Stimulated activated CD8-positive, alpha-beta memory T cell treated with anti-CD3 and anti-CD28 coated beads, Interleukin-4, amount 100 ng/mL, for 4 hours (primary cell): ENCODE results near the gene EPOP.

ENCODE experiments used
- DNase-seq, 2 donors: peaks; one replicate each; pipeline ENCODE4 v3.0.0-alpha.2; 2020; ENCODE audit warnings: low read depth in 2 of 2, low spot score in 1 of 2

EPOP gene

DNA sequence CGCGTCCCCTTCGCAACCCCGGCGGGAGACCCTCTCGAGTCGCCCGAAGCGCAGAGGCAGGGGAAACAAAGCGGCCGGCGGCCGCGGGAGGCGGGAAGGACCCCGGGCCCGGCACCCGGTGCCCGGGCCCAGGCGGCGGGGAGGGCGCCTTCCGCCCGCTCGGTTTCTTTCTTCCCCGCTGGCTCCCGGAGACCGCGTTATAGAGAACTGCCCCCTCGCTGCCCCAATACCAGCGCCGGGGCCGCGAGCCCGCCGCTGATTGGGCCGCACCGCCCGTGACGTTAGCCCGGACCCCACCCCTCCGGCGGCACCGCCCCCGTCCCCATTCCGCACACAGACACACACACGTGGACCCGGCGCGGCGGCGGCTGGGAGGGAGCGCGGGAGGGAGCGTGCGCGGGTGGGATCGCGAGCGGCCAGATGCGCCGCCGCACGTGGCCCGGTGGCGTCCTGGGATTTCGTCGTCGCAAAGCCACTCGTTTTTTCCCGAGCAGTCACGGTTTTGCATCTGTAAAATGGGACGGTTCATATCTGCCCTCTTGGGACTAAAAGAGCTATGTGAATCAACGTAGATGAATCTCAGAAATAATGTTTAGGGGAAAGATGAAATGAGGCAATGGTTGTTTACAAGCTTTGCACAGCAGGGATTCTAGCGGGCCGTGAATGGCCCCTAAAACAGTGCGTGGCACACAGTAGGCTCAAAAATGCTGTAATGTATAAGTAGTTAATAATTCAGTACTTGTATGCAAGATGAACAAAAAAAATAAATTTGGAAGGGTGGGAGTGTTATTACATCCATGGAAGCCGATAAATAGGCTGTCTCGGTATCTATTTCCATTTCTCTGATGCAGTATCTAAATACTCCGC is at the start of gene EPOP:
Gene EPOP (minus strand): TSS at position 209 of the 867 bp plus-strand sequence. CDS start 462 bp downstream, outside the sequence.
- DNase-seq, result peak; percentile 79 to 88

DNA sequence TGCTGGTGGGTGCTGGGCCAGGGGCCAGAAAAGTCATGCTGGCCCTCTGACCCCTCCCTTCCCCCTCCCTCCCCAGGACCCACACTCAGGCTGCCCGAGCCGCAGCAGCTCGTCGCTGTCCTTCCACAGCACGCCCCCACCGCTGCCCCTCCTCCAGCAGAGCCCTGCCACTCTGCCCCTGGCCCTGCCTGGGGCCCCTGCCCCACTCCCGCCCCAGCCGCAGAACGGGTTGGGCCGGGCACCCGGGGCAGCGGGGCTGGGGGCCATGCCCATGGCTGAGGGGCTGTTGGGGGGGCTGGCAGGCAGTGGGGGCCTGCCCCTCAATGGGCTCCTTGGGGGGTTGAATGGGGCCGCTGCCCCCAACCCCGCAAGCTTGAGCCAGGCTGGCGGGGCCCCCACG is 47.0 kb upstream of the EPOP start:
- DNase-seq, result no peak

DNA sequence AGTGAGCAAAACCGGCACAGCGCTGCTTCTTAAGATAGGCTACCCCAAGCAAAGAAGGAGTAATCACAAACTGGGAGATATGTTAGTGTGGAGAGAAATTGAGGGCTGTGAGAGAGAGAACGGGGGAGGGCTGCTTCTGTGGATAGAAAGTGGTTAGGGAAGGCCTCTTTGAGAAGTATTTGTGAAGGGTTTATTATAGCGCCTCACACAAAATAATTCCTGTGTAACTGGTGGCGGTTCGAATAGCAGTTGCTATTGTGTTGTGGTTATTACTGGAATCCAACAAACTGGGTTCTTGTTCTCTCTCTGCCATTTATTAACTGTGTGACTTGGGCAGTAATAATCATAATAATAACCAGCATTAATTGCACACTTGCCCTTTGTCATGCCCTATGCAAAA is 46.2 kb upstream of the EPOP start:
- no peak for DNase-seq

DNA sequence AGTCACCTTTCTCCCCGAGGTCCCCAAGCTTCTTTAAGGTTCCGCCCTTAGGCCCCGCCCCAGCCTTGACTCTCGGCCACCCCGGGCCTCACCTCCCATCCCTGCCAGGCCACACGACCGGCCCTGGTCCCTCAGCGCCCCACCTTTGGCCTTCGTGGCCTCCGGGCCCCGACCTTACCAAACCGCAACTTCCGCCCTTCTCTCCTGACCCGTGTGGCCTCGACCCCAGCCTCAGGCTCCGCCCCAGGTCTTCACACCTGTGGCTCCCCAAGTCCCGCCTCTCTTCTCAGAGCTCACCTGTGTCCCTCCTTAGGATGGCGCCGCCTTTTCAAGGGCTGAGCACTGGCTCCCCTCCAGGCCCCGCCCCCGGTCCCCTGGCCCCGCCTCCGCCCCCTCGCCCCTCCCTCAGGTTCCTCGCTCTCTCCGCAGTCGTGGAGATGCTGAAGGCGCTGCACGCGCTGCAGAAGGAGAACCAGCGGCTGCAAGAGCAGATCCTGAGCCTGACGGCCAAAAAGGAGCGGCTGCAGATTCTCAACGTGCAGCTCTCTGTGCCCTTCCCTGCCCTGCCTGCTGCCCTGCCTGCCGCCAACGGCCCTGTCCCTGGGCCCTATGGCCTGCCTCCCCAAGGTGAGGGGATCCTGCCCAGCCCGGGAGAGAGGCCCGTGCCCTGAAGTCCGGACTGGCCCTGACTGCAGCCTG is 45.3 kb upstream of the EPOP start:
- no peak for DNase-seq

DNA sequence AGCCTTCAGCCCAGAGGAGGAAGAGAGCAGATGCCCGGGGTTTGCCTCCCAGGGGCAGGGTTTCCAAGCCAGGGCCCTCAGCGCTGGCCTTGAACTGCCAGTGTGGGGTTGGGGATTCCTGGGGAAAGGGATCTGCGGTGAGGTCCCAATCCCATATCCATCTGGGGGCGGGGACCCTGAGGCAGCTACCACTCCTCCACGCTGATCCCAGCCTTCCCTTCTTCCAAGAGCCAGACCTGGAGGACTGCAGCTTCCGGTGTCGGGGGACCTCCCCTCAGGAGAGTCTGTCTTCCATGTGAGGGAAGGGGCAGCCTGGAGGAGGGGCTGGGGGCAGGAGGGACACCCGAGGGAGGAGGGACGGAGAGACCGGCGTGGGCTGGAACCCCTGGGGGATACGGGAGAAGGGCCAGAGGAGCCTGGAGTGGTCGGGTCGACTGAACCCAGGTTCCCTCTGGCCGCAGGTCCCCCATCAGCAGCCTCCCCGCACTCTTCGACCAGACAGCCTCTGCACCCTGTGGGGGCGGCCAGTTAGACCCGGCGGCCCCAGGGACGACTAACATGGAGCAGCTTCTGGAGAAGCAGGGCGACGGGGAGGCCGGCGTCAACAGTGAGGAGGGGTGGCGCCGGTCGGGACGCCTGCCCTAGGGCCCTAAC is 44.7 kb upstream of the EPOP start:
- no peak for DNase-seq

DNA sequence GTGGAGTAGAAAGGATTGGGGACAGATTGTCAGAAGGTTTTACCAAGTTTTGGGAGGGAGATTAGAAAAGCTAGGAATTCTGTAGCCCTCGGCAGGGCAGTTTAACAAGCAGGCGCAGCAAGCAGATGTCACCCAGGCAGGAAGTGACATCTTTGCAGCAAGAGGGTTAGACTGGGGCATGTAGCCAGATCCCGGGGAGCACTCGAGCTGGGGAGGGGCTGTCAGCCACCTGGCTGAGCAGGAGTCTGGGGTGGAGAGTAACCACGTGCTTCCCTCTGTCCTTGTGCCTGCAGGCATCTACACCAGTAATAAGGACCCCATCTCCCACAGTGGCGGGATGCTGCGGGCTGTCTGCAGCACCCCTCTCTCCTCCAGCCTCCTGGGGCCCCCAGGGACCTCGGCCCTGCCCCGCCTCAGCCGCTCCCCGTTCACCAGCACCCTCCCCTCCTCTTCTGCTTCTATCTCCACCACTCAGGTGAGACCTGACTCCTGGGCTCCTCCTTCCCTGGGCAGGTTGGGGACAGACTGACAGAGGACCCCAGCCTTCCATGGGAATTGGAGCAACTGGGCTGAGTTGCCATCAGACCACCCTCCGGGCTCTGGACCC is 42.5 kb upstream of the EPOP start:
- no peak for DNase-seq

DNA sequence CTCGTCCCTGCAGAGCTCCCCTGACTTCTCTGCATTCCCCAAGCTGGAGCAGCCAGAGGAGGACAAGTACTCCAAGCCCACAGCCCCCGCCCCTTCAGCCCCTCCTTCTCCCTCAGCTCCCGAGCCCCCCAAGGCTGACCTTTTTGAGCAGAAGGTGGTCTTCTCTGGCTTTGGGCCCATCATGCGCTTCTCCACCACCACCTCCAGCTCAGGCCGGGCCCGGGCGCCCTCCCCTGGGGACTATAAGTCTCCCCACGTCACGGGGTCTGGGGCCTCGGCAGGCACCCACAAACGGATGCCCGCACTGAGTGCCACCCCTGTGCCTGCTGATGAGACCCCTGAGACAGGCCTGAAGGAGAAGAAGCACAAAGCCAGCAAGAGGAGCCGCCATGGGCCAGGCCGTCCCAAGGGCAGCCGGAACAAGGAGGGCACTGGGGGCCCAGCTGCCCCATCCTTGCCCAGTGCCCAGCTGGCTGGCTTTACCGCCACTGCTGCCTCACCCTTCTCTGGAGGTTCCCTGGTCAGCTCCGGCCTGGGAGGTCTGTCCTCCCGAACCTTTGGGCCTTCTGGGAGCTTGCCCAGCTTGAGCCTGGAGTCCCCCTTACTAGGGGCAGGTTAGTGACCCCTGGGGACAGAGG is 41.7 kb upstream of the EPOP start:
- no peak for DNase-seq

DNA sequence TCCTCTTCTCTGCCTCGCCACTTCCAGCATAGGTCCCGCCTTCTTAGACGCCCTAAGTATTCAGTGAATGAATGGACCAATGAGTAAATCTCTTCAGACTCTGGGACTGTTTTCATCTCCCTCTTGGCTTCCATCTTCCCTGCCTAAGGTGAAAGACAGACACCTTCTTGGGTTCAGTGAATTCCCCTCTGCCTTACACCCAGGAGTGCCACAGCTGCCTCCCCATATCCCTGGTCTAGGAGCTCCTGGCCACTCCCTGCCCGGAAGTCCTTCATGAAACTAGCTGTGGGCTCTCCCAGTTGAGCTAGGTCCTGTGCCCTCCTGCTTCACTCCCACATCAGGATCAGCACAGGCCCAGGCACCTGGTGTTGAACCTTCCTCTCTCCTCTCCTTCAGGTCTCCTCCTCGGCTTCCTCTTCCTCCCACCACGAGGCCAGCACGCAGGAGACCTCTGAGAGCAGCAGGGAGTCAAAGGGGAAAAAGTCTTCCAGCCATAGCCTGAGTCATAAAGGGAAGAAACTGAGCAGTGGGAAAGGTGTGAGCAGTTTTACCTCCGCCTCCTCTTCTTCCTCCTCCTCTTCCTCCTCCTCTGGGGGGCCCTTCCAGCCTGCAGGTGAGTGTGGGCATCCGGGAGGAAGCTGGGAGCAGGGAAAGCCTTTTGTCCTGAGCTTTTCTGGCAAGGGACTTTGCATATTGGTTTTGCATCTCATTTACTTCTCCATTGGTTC is 40.6 kb upstream of the EPOP start:
- no peak for DNase-seq

DNA sequence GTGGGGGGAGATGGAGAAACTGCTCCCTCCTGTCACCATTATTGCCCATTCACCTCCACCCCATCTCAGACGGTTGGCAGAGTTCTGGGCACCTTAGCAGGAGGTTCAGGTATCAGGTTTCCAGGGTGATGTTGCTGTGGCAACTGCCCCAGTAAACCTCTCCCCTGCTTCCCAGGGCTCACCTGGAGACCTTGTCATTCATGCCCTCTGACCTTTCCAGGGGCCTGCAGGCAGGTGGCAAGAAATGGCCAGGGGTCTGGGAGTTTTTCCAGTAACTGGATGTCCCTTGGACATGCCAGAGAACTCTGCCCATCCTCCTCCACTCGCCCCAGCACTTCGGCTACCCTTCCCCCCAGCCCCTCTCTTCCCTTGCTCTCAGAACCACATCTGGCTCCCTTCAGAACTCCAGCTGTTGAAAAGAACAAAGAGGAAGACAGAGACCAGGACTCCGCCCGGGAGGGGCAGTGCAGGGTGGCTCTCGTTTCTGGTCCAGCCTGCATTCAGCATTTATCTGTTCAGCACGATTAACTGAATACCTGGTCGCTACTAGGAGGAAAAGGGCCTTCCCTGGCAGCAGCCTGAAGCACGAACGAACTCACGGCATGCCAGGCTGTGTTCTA is 38.8 kb upstream of the EPOP start:
- DNase-seq, result no peak

DNA sequence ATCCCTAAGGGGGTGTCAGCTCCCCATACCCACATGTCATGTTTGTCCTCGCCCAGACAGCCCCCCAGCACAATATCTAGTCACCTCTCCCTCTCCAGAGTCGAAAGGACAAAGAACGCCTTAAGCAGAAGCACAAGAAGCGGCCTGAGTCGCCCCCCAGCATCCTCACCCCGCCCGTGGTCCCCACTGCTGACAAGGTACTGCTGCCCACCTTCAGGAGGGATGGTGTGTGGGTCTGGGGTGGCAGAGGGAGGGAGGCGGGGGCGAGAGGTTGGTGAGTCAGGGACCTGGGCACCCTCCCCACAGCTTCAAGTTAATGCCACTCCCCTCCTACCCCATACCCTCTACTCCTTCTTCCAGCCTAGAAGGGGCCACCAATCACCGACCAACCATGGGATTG is 37.8 kb upstream of the EPOP start:
- no peak for DNase-seq

DNA sequence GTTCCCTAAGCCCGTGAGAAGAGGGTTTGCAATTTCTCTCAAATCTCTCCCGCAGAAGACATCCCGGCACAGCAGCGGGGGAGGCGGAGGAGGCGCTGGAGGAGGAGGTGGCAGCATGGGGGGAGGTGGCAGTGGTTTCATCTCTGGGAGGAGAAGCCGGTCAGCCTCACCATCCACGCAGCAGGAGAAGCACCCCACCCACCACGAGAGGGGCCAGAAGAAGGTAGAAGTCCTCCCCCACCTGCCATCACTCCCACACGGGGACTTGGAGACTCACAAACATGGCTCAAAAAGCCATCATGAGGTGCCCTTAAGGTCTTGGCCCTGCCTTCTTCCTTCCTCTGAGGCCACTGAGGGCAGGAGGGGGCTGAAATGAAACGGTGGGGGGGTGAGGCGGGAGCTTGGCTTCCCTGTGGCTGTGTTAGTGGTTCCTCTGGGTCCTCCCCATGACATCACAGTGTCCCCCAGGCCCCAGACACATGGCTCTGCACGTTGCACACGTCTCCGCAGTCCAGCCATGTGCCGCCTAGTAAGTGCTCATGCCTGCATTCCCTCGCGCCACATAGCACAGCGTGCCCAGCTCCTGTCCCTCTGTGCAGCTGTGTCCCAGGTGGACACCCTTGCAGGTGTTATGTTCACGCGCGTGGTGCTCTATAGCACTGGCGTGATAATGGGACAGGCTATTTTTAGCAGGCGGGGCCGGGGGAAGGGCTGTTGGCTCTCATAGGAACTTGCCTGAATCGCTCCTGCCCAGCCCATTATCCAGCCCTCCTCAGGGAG is 37.2 kb upstream of the EPOP start:
- no peak for DNase-seq

DNA sequence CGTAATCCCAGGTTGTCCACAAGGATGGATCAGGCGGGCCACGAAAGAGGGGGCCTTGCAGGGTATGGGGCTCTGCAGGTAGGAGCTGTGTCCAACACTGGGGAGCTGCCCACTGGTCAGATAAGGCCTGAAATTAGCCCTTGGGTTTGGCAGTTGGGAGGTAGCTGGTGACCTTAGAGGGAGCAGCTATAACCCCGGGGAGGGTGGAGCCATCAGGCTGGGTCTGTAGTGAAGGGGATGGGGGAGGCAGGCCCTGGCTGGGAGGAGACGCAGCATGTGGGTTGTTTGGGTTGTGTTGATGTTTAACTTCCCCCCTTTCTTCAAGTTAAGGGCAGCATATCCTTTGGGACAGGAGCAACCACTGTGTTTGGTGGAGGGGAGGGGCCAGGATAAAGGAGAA is 36.2 kb upstream of the EPOP start:
- DNase-seq, result no peak

DNA sequence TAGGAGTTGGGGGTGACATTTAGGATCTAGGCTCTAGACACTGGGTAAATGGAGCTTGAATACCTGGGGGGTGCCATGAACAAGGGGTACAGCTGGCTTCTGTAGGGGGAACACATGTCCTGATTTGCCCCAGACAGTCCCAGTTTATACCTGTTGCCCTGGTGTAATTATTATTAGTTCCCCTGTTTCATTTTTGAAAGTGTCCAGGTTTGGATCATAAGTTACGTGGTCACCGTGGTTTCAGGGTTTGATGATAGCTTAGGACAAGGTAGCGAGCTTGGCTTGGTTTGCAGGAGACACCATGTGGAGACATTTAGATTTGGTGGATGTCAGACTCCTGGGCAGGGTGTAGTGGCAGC is 35.8 kb upstream of the EPOP start:
- DNase-seq, result no peak

DNA sequence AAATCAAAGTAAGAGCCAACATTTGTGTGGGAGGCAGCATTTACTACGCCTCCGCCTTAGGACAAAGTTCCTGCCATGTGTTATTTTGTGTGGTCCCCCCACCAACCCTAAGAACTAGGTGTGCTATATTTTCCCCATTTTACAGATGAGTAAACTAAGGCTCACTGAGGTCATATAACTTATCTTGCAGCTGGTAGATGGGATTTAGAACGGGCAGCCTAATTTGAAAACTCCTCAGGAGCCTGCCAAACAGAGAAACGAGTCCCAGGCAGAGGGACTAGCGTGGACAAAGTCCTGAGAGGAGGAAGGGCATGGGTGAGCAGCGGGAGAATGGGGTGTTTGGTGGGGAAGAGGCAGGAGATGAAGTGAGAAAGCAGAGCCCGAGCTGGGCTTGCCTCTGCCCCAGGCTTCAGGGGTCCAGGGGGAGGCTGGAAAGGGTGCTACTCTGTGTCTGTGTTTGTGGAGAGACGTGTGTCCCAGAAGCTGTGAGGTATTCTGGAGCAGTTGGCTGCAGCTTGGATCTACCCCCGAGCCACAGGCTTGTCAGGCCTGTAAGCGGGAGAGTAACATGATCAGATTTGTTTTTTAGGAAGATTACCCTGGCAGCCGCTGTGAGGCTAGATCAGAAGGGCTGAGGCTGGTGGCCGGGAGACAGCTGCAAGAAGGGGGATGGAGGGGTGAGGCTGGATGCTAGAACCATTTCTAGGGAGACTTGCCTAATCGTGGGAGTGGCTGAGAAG is 35.3 kb upstream of the EPOP start:
- no peak for DNase-seq

DNA sequence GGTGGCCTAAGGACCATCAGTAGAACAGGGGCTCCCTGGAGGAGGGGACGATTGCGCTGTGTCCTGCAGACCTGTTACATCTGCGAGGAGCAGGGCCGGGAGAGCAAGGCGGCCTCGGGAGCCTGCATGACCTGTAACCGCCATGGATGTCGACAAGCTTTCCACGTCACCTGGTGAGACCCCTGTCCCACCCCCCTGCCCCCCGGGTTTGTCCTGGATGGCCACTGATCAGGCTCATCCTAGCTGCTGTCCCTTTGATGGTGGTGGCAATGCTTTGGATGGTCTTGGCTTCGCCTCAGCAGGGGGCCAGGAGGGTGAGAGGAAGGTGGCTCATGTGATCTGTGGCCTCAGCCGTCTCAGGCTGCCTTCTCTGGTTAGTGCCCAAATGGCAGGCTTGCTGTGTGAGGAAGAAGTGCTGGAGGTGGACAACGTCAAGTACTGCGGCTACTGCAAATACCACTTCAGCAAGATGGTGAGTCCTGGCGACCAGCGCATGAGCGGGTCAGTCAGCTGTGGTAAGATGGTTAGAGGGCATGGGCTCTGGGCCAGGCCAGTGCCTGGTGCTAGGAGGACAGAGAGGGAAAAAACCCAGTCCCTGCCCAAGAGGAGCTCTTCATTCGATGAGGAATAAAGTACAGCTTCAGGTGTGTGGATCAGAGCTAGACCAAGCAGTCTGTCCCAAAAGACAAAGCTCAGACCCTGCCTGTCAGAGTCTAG is 34.5 kb upstream of the EPOP start:
- DNase-seq, result no peak

DNA sequence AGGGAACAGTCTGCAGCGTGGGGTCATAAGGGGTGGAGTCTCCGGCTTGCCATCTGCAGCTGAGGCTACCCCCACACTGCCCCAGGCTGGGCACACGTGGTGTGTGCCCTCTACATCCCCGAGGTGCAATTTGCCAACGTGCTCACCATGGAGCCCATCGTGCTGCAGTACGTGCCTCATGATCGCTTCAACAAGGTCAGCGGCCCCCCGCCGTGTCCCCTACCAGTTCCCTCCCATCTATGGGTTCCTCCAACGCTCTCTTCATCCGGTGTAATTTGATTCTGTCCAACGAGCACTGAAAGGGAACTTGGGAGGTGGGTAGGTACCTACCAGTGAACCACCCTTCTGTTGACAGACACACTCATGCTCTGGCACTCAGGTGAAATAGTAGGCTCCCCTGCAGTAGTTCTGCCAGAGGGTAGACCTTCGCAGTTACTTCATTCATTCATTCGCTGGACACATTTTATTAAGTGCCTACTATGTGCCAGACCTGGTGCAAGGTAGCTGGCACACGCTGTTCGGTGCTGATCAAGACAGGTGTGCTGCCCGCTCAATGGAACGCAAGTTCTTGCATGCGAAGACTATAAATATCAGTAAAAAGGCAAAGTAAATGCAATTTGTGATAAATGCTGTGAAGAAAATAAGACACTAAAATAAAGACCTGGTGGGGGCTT is 33.1 kb upstream of the EPOP start:
- no peak for DNase-seq

DNA sequence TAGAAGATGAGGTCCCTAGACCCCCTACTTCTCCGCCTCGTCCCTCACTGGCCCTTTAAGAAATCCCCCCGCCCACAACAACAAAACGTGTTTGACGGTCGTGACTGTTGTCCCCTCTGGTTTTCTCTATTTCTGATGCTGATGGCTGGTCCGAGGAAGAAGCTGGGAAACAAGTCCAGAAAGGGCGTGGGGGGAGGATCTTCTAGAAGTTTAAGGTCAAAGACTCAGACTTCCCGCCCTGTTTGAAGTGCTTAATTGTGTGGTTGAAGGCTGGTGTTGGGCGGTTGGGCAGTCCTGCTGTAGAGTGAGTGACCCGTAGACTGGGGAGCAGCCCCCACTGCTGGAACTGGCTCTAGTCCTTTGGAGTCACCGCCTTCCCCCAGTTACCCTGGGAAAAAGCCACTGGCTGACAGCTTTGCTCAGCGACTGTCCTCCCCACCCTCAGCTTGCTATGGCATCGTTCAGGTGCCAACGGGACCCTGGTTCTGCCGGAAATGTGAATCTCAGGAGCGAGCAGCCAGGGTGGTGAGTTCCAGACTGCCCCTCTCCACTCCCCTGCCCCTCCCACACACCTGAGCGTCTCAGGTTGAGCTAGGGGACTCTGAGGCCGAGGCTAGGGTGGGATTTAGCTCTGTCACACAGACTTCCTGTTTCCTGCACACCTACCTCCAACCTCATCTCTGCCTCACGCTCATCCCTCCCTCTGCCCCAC is 31.9 kb upstream of the EPOP start:
- DNase-seq, result no peak
